ENCODE data around the gene TNRC6A.
"Not testable (repeated sequence)": the region's sequence is repeated elsewhere in the genome, so short reads cannot be mapped to it uniquely, and the experiment has no call there.

TNRC6A gene

GRCh38 chr16:24734382-24734781, 4.9 kb downstream of the TNRC6A start:
- TF ChIP-seq CTCF (IDR thresholded peaks at IDR 0.05; ENCODE audit: low read depth, low read length, missing control alignments) = no peak
- no peak for DNase-seq (ENCODE audit: low read depth)
- no peak overlapping the region for H3K4me3 ChIP-seq (ENCODE audit: low read depth, low read length)

- DNase-seq (ENCODE audit: low read depth) = no peak
- TF ChIP-seq CTCF (IDR thresholded peaks at IDR 0.05; ENCODE audit: low read depth, low read length, missing control alignments) = no peak
- H3K4me3 ChIP-seq (ENCODE audit: low read depth, low read length) = no peak overlapping the region
These were observed 7.3 kb downstream of the TNRC6A start for GRCh38 chr16:24736758-24737157.

DNA sequence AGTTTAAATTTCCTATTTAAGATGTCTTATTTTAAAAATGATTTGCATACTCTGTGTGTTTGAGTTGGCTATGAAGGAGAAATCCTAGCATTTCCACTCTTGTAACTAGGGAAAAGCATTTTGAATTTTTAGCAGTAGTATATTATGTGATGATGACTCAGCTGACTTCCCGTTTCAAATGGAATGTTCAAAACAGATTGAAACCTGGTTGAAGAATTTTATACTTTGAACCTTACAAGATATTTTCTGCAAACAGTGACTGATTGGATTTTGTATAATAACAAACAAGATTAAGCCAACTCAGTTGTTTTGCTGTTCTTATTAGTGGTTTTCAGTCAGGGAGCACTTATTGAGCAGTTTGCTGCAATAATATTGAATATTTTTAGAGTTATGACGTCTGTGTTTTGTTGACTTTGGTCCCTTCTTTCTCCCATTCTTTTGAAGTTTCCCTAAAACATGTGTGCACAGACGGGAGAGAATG, 8.0 kb downstream of the TNRC6A start:
- no peak for TF ChIP-seq CTCF (IDR thresholded peaks at IDR 0.05; ENCODE audit: low read depth, low read length, missing control alignments)
- DNase-seq (ENCODE audit: low read depth) = no peak
- no peak overlapping the region for H3K4me3 ChIP-seq (ENCODE audit: low read depth, low read length)

DNA sequence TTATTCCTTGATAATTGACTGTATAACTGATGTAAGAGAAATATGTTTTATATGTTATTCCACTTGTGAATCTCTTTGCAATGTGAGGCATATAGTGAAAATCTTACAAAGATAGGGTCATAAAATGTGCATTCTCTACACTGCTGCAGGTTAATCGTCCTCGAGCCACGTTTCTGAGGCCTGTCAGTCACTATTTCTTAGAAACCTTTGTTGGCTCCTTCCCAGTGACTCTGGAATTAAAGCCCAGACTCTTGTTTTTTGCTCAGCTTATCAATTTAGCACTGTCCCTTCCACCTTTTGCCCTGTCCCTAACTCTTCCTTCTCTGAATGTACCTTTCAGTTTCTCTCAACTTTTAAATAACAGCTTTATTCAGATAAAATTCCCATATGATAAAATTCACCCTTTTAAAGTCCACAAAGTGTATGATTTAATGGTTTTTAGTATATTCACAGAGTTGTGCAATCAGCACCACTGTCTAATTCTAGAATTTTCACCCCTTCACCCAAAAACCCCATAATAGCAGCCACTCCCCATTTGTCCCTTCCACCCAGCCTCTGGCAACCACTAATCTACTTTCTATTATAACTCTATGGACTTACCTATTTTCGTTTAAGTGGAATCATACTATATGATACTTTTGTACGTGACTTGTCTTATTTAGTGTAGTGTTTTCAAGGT, 8.6 kb downstream of the TNRC6A start:
- no peak for TF ChIP-seq CTCF (IDR thresholded peaks at IDR 0.05; ENCODE audit: low read depth, low read length, missing control alignments)
- no peak overlapping the region for H3K4me3 ChIP-seq (ENCODE audit: low read depth, low read length)
- DNase-seq (ENCODE audit: low read depth) = no peak

DNA sequence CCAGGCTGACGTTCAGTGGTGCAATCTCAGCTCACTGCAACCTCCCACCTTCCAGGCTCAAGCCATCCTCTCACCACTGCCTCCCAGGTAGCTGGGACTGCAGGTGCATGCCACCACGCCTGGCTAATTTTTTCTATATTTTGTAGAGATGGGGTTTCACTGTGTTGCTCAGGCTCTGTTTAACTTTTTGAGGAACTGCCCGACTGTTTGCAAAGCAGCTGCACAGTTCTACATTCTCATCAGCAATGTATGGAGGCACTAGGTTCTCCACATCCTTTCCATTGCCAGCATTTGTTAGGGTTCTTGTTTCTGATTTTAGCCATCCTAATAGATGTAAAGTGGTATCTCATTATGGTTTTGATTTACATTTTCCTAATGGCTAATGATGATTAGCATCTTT, 9.4 kb downstream of the TNRC6A start:
- DNase-seq (ENCODE audit: low read depth) = no peak
- no peak overlapping the region for H3K4me3 ChIP-seq (ENCODE audit: low read depth, low read length)
- no peak for TF ChIP-seq CTCF (IDR thresholded peaks at IDR 0.05; ENCODE audit: low read depth, low read length, missing control alignments)

DNA sequence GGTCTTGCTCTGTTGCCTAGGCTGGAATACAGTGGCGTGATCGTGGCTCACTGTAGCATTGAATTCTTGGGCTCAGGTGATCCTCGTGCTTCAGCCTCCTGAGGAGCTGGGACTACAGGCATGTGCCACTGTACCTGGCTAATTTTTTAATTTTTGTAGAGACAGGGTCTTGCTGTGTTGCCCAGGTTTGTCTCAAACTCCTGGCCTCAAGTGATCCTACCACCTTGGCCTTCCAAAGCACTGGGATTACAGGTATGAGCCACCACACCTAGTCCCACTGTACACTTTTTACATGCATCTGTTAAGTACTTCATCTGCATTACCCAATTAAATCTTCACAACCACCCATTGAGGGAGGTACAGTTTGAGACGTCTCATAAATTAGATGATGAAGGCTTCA, 12.4 kb downstream of the TNRC6A start:
- no peak for TF ChIP-seq CTCF (IDR thresholded peaks at IDR 0.05; ENCODE audit: low read depth, low read length, missing control alignments)

GRCh38 chr16:24742610-24743009, 13.2 kb downstream of the TNRC6A start:
- not testable (repeated sequence) for DNase-seq (ENCODE audit: low read depth); H3K4me3 ChIP-seq (ENCODE audit: low read depth, low read length)

More for the DNA sequence above, 12.4 kb downstream of the TNRC6A start:
- H3K4me3 ChIP-seq (ENCODE audit: low read depth, low read length) = no peak overlapping the region
- no peak for DNase-seq (ENCODE audit: low read depth)

Measured in GM12864 (cell line).